ENCODE results near the gene ATG3.

The ATG3 gene

GRCh38 chr3:112505907-112506306 is 55.9 kb downstream of the ATG3 start:
- no peak for ATAC-seq
- TF ChIP-seq ZNF8 (CRISPR knock-in tag; IDR thresholded peaks at IDR 0.05) (no peak), ZNF70 (CRISPR knock-in tag; IDR thresholded peaks at IDR 0.05) (no peak), ESRRG (CRISPR knock-in tag; IDR thresholded peaks at IDR 0.05) (no peak), GLIS3 (CRISPR knock-in tag; IDR thresholded peaks at IDR 0.05) (no peak), ZFP3 (CRISPR knock-in tag; IDR thresholded peaks at IDR 0.05) (no peak), TCF4 (CRISPR knock-in tag; IDR thresholded peaks at IDR 0.05; ENCODE audit: borderline replicate concordance) (no peak), SNAI2 (CRISPR knock-in tag; IDR thresholded peaks at IDR 0.05) (no peak), ZC3H10 (CRISPR knock-in tag; IDR thresholded peaks at IDR 0.05) (no peak), PPARA (CRISPR knock-in tag; IDR thresholded peaks at IDR 0.05; ENCODE audit: borderline replicate concordance) (no peak), PATZ1 (CRISPR knock-in tag; IDR thresholded peaks at IDR 0.05; ENCODE audit: borderline replicate concordance) (no peak), TSHZ2 (CRISPR knock-in tag; IDR thresholded peaks at IDR 0.05) (no peak)

- TF ChIP-seq OSR1 (CRISPR knock-in tag; IDR thresholded peaks at IDR 0.05) = no peak
- no peak for TF ChIP-seq PATZ1 (CRISPR knock-in tag; IDR thresholded peaks at IDR 0.05; ENCODE audit: borderline replicate concordance)
- no peak for TF ChIP-seq ISL1 (CRISPR knock-in tag; IDR thresholded peaks at IDR 0.05)
- no peak for TF ChIP-seq ZFP30 (CRISPR knock-in tag; IDR thresholded peaks at IDR 0.05)
These were observed 57.6 kb downstream of the ATG3 start for GRCh38 chr3:112504123-112504522.

DNA sequence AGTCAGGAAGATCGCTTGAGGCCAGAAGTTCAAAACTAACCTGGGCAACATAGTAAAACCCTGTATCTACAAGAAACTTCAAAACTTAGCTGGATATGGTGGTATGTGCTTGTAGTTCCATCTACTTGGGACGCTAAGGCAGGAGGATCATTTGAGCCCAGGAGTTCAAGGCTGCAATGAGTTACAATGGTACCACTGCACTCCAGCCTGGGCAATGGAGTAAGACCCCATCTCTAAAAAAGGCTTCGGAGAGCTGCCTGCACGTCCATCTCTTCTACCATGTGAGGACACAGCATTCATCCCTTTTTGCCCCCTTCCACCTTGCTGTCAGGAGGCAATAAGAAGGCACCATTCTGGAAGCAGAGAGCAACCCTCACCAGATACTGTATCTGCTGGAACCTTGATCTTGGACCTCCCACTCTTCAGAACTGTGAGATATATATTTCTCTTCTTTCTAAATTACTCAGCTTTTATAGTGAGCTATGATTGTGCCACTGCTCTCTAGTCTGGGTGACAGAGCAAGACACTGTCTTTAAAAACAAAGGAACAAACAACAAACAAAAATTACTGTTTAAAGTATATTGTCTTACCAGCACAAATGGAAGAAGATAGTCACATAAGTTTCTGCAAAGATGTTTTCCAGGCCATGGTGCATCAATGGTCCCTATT is 58.3 kb downstream of the ATG3 start:
- TF ChIP-seq ZFP30 (CRISPR knock-in tag; IDR thresholded peaks at IDR 0.05) (no peak), TSHZ2 (CRISPR knock-in tag; IDR thresholded peaks at IDR 0.05) (no peak), PATZ1 (CRISPR knock-in tag; IDR thresholded peaks at IDR 0.05; ENCODE audit: borderline replicate concordance) (no peak), SNAI2 (CRISPR knock-in tag; IDR thresholded peaks at IDR 0.05) (no peak), ZNF565 (CRISPR knock-in tag; conservative IDR thresholded peaks at IDR 0.05; ENCODE audit: low read depth) (no peak), ARNTL (CRISPR knock-in tag; IDR thresholded peaks at IDR 0.05; ENCODE audit: borderline replicate concordance, low read depth) (no peak)

More at GRCh38 chr3:112504123-112504522, 57.6 kb downstream of the ATG3 start:
- no peak for ATAC-seq

More for the DNA sequence above, 58.3 kb downstream of the ATG3 start:
- ATAC-seq = no peak
